AML-193 (cell line): ENCODE measurements around the gene RYR2.
"Not testable (repeated sequence)": the region's sequence is repeated elsewhere in the genome, so short reads cannot be mapped to it uniquely, and the experiment has no call there.

Experiments
- DNase-seq, 2 experiments: peaks; one replicate each; lab custom pipeline; 2025; lab: John Stamatoyannopoulos, UW

Gene RYR2

DNA sequence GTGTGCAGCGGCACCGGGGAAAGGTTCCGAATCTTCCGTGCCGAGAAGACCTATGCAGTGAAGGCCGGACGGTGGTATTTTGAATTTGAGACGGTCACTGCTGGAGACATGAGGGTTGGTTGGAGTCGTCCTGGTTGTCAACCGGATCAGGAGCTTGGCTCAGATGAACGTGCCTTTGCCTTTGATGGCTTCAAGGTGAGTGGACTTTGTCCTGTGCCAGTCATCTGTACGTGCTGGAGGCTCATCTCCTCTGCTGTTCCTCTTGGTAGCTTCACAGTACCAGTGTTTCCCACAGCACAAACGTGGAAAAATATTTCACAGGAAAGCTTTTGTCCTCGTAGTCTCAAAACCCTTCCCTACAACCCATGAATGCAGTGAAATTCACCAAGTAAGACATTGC lies 524.6 kb downstream of the RYR2 start:
- no peak for DNase-seq

DNA sequence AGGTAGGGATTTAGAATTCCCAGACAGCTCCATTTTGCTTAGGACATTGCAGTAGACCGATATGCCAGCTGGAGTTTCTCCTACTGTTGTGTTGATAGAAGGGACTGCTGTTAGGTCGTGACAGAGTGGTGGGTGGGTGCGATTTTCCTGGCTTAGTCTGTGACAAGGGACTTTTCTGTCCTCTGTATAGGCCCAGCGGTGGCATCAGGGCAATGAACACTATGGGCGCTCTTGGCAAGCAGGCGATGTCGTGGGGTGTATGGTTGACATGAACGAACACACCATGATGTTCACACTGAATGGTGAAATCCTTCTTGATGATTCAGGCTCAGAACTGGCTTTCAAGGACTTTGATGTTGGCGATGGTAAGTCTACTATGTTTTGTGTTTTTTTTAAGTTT lies 527.0 kb downstream of the RYR2 start:
- no peak for DNase-seq

DNA sequence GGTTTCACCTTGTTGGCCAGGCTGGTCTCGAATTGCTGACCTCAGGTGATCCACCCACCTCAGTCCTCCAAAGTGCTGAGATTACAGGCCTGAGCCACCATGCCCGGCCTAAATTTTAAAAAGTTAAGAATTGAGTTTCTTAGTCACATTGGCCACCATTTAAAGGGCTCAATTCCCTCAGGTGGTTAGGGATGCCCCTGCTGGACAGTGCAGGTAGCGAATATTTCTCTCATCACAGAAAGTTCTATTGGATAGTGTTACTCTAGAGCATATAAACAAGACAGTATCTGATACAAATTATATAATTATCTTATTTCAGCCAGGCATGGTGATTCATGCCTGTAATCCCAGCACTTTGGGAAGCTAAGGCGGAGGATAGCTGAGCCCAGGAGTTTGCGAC lies 528.5 kb downstream of the RYR2 start:
- DNase-seq = no peak

DNA sequence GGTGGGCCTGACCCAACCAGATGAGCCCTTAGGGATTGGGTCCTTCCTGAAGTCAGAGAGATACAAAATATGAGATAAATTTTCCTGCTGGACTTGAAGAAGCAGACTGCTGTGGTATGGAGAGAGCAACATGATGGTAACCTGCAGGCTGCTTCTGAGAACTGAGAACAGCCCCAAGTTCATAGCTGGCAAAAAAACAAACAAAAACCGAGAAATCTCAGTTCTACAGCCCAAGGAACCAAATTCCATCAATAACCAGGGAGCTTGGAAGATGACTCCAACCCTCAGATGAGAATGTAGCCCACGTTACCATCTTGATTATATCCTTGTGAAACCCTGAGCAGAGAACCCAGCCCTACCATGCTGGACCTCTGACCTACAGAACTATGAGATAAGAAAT lies 532.6 kb downstream of the RYR2 start:
- DNase-seq = no peak

DNA sequence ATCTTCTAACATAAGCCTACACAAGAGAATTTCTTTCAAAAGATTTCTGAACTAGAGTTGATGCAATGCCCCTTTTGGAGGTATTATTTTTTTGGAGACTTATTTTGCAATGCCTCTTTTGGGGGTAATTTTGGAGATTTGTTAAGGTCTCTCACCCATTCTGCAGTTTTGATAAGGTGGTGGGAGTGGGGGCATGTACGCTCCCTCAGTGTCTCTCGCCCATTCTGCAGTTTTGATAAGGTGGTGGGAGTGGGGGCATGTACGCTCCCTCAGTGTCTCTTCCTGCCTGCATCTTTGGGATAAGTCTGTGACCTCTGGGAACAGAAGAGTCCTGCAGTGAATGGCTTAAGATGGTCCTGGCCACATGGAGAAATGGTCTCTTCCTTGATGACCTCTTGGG lies 536.6 kb downstream of the RYR2 start:
- no peak for DNase-seq

DNA sequence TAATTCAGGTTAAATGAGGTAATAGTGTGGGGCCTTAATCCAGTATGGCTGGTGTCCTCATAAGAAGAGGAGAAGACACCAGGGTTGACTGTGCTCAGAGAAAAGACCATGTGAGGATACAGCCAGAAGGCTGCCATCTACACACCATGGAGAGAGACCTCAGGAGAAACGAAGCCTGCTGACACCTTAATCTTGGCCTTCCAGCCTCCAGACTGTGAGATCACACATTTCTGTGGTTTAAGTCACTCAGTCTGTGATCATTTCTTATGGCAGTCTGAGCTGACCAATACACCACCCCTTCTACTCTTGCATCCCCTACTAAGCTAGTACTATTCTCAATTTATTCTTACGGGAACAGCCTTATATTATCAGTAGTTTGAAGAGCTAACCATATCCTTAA lies 538.7 kb downstream of the RYR2 start:
- DNase-seq = no peak

DNA sequence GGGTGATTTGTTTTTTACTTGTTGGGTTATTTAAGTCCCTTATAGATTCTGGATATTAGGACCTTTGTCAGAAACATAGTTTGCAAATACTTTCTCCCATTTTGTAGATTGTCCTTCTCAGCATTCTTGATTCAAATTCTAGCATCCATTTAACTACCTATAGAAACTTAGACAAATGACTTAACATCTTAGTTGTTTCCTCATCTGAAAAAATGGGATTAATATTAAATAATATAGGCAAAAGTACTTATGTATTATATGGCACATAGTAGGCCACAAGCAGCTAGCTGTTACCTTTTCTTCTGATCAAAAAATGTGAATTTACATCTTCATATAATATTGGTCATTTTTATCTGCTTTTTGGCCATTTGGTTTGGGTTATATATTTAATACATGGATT lies 541.3 kb downstream of the RYR2 start:
- DNase-seq = no peak

DNA sequence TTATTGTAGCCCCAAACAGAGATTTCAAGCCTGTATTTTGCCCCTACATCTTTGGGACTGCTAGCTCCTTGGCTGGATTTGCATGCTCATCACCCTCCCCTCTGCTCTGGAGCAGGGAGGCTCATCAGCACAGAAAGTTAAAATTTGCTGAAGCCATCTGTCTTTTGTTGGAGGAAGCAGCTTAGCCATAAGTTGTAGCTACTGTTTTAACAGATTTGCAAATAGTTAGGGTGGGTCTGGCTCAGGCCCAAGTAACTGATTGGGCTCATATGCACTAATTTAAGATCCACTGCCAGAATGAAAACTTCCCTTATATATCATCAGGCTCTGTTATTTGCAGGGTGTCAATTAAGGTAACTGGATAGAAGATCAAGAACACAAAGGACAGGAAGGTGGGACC lies 541.8 kb downstream of the RYR2 start:
- no peak for DNase-seq

DNA sequence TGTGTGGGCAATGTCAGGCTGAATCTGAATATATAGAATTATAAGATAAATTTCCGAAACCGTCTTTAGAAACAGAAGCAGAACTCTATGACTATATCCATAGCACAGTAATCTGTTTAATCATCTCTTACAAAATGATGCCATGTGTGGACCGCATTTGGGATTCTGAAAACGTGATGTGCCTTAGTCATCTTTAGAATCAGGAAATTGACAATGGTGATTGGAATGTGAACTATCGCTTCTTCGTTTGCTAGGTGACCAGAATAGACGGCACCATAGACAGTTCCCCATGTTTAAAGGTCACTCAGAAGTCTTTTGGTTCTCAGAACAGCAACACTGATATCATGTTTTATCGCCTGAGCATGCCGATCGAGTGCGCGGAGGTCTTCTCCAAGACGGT lies 548.4 kb downstream of the RYR2 start:
- DNase-seq = no peak

DNA sequence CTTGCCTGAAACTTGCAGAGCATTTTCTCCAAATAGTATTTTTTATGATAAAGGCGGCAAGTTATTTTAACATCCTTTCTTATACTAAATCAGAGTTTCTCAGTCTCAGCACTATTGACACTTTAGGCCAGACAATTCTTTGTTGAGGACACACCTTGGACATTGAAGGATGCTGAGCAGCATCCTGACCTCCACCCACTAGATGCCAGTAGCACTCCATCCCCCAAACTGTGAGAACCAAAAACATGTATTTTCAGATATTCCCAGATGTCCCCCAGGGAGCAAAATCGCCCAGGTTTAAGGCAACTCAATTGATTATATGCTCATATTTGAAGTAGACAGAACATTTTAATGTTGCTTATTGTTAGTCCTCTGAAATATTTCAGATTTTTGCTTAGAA lies 549.4 kb downstream of the RYR2 start:
- DNase-seq = no peak

DNA sequence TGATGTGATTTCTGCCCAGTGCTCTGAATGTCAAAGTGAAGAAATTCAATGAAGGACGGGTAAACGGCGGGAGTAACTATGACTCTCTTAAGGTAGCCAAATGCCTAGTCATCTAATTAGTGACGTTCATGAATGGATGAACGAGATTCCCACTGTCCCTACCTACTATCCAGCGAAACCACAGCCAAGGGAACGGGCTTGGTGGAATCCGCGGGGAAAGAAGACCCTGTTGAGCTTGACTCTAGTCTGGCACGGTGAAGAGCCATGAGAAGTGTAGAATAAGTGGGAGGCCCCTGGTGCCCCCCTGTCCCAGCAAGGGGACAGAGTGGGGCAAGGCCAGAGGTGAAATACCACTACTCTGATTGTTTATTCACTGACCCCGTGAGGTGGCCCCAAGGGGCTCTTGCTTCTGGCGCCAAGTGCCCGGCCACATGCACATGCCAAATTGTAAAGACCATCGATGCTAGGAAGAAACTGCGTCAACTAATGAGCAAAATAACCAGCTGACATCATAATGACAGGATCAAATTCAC lies 561.1 kb downstream of the RYR2 start:
- not testable (repeated sequence) for DNase-seq

DNA sequence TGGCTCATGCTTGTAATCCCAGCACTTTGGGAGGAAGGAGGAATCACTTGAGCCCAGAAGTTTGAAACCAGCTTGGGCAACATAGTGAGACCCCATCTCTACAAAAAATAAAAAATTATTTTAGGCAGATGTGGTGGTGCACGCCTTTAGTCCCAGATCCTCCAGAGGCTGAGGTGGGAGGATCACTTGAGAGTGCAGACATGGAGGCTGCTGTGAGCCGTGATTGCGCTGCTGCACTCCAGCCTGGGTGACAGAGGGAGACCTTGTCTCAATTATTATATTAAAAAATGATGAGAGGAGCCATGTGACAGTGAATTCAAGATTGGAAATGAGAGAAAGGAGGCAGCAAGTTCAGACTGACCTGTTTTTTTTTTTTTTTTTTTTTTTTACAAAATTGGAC lies 566.4 kb downstream of the RYR2 start:
- no peak for DNase-seq

DNA sequence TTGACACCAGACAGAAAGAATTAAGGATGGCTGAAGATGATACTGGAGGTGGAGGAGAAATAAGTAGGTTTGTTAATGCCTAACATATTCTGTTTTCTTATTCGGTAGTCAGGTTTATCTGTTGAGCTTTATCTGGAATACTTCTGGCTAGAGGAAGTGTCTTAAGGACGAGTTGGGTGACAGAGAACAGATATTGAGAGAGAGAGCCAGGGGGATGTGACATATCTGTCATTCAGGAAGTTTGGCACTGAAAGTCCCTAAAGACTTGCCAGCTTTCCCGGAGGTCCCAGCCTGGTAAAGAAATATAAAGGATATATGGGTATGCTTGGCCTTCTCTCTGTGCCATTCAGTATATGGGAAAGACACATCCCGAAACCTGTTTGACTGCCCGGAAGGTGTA lies 568.2 kb downstream of the RYR2 start:
- DNase-seq = no peak

DNA sequence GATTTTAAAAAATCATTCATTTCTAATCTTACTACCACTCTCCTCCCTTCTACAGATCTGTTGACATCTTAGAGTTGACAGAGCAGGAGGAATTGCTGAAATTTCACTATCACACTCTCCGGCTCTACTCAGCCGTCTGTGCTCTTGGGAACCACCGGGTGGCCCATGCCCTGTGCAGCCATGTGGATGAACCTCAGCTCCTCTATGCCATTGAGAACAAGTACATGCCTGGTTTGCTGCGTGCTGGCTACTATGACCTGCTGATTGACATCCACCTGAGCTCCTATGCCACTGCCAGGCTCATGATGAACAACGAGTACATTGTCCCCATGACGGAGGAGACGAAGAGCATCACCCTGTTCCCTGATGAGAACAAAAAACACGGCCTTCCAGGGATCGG lies 572.0 kb downstream of the RYR2 start:
- DNase-seq = no peak

DNA sequence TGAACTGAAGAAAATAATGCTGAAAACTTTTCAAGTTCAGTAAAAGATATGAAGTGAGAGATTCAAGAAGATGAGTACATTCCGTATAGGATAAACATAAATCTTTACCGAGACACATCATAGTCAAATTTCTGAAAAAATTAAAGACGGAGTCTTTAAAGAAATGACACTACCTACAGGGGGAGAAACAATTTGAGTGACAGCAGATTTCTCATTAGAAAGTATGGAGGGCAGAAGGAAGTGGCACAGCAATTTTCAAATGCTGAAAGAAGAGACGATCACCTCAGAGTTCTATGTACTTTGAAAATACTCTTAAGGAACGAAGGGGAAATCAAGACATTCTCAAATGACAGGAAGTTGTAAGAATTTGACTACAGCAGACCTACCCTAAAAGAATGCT lies 577.6 kb downstream of the RYR2 start:
- DNase-seq = no peak

DNA sequence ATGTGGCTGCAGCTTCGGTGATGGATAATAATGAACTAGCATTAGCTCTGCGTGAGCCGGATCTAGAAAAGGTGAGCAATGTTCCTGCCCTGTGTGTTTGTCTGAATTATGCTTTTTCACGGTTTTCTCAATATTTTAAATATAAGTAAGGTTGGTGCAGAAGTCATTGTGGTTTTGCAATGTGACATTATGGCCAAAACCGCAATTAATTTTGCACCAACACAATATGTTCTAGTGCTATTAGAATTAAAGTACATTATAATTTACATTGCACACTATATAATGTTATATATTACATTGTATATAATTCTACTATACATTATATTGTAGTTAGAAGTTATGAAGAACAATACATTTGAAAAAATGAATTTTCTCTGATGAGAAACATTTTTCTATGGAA lies 592.9 kb downstream of the RYR2 start:
- no peak for DNase-seq

DNA sequence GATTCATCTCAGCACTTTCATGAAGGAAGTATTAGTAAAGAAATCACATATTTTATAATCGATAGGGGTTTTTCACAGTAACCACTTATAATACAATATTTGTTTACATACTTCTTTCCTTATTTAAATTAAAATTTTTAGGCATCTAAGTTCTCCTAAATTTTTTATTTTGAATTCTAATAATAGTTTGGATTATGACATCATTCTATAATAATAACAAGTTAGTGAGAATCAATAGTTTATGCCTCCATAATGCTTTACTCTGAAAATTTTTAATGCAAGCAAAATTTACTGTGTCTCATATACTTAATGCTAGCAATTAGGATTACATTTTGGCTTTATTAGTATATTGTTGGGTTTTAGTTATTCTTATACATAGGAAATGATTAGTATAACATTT lies 596.6 kb downstream of the RYR2 start:
- no peak for DNase-seq

DNA sequence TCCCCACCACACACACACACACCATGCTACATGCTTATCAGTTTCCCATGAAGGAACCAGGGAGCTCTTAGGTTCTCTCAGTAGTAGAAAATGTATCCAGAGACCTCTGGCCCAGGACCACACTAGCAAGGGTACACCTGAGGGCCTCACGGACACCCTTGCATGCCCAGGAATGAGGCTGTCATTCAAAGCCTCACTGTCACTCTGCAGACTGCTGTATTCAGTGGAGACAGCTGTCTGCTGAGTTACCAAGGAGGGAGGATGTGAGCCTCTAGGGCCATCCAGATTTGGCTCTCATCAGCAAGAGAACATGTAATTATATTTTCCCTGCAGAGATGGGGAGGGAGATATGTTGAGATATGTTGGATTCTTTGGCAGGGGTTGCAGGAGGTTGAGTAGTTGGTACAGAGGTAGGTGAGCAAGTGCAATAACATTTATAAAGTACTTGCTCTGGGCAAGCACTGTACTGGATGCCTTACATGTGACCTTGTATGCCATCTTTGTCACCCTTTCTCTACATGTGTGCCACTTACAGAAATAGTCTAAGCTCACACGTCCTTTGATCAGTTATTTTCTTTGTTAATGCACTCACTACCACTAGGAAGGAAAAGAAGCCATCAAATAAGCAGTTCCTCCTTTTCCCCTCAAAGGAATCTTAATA lies 598.2 kb downstream of the RYR2 start:
- DNase-seq = no peak

DNA sequence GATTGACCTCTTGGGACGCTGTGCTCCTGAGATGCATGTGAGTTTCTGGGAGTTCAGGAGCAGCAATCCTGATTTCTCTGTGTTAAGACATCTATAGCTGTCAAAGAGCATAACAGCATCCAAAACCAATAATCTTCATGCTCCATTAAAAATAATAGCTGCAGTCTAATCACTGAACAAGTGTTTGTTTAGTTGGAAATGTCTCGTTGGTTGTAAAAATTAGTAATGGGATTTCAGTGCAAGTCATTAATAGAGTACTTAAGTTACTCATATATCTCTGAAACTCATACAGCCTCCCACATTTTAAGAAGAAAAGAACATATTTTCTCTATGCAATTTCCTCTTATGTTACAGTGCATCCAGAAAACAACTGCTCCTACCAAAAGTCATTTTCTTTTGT lies 599.0 kb downstream of the RYR2 start:
- DNase-seq = no peak

DNA sequence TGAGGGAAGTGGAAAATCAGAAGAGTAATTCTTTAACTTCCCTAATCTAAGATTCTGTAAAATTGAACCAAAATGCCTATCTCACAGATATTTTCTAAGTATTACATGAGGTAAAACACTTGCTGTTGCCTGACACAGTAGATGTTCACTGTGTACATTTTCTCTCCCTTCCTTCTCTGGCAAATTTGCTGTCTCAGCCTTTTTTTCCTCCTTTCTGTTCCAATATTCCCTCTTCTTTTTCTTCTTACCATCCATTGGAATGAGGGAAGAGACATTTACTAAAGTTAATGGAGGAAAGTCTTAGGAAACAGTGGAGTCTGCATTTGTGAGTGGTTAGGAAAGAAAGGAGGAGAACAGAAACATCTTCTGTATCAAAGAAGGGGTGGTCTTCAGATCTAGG lies 608.8 kb downstream of the RYR2 start:
- no peak for DNase-seq

DNA sequence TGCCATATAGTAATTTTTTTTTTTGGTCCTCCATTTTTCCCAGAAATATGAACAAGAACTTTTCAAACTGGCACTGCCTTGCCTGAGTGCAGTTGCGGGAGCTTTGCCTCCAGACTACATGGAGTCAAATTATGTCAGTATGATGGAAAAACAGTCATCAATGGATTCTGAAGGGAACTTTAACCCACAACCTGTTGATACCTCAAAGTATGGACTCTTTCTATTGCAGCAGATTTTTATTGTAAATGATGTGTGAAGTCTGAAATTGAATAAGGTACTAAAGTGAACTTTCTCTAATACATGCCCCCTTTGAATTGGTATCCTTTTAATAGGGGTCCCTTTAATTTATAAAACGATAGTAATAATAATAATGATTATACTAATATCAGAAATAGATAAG lies 613.8 kb downstream of the RYR2 start:
- no peak for DNase-seq

DNA sequence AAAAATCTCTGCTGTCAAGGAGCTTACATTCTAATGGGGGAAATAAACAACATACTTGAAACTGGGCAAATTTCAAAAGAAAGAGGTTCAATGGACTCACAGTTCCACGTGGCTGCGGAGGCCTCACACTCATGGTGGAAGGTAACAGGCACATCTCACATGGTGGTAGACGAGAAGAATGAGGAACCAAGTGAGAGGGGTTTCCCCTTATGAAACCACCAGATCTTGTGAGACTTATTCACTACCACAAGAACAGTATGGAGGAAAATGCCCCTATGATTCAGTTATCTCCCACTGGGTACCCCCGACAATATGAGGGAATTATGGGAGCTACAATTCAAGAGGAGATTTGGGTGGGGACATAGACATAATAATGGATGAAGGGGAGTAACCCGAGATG lies 622.4 kb downstream of the RYR2 start:
- DNase-seq = no peak

DNA sequence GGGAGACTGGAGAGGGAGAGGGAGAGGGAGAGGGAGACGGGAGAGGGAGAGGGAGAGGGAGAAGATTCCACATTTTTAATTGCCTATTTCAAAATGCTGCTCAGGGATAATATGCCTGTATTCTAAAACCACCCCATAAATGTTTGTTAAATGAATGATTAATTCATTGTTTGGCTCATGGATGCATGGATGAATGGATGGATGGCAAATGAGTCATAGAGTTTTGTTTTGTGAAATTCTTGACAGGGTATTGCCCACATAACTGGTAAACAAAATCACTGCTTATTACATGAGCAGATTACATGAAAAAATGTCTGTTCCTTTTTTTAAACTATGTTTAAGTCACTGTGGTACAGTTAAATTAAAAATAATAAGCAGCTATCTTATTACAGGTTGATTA lies 628.3 kb downstream of the RYR2 start:
- no peak for DNase-seq

DNA sequence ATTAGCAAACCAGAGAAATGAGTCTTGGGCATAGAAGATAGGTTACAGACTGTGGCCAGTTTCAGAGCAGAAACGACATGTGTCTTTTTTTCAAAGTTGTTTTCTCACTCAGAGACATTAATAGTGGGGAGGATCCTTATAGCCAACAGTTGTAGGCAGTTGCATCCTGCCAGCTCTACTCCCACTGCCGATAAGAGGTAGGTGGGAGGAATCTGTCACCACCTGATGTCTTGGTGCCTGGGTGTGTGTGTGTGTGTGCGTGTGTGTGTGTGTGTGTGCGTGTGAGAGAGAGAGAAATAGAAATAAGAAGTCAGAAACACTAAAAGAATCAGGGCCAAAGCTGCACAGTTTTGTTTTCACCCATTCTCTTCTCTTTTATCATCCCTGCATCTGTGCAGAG lies 629.3 kb downstream of the RYR2 start:
- DNase-seq = no peak

DNA sequence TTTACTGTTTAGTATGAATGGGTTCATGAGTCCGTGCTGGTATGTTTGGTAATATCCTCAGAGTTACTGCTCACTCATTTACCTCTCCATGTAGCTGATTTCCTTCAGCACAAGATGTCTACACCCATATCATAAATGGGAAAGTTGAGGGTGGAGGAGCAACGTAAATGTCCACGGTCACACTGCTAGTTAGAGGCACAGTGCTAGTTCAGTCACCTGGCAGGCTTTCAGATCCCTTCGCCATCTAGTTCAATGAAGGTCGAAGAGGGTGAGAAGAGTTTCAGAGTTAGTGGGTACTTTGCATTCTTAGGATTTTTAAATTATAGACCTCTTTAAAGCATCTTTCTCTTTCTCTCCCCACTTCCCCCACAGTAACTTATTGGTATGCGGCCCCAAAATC lies 630.0 kb downstream of the RYR2 start:
- no peak for DNase-seq
